ENCODE measurements around the gene TBC1D16.

The TBC1D16 gene

GRCh38 chr17:80011989-80012555, 23.6 kb downstream of the TBC1D16 start:
- TF ChIP-seq CTCF (IDR thresholded peaks at IDR 0.05; ENCODE audit: low read depth, low read length), result no peak
- H3K4me3 ChIP-seq (ENCODE audit: low read depth, low read length), result no peak overlapping the region

GRCh38 chr17:80010283-80010858, 25.3 kb downstream of the TBC1D16 start:
- TF ChIP-seq CTCF (IDR thresholded peaks at IDR 0.05; ENCODE audit: low read depth, low read length), result no peak
- no peak overlapping the region for H3K4me3 ChIP-seq (ENCODE audit: low read depth, low read length)

DNA sequence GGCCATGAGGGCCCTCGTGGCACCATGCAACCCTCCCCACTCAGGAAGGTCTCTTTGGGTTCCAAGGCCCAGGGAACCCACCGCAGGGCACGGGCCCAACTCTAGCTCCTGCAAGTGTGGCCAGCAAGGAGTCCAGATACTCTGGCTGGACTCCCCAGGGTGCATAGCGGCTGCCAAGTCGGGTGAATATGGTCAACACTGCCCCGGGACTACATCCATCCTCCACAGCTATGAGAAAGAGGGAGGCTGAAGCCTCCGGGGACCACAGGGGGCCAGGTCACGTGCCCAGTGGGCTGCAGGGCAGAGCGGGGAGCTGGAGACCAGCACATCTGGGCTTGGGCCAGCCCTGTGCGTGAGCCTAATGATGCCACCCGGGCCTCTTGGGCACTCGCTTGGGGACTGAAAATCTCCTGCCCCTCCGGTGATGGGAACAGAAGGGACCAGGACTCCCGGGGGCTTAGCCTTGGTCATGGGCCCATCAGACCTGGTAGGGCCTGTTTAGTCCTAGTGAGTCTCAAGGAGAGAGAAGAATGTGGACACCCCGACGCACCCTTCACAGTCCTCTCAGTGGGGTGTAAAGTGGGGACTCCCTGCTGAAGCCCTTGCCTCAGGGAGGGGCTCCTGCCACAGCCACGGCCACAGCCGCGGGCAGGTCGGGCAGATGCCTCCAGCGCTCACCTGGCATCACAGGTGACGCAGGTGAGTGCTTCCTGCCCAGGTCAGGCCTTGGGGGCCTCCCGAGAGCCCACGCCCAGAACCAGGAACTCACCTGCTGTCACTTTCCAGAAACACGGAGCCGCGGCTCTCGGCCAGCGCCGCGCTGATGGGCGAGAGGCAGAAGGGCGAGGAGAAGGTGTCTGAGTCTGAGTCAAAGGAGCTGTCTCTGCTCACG, 26.0 kb downstream of the TBC1D16 start:
- no peak overlapping the region for H3K4me3 ChIP-seq (ENCODE audit: low read depth, low read length)
- no peak for TF ChIP-seq CTCF (IDR thresholded peaks at IDR 0.05; ENCODE audit: low read depth, low read length)

DNA sequence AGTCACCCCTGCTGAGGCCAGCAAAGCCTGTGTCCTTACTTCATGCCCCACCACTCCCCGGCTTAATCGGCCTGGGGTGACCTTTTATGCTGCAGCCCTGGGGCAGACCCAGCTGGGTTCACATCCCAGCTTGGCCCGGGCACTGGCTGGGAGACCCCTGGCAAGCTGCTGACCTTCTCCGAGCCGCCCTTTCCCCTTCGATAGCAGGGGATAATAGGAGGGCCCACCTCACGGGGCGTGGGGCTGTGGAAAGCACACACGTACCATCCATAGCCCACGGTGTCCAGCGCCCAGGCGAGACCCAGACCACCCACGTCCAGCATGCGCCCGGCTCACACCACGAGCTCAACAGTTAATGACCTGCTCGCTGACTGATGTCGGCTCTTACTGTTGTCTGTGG, 26.8 kb downstream of the TBC1D16 start:
- no peak overlapping the region for H3K4me3 ChIP-seq (ENCODE audit: low read depth, low read length)
- no peak for TF ChIP-seq CTCF (IDR thresholded peaks at IDR 0.05; ENCODE audit: low read depth, low read length)

- peak; percentile 92 for TF ChIP-seq CTCF (IDR thresholded peaks at IDR 0.05; ENCODE audit: low read depth, low read length)
- no peak overlapping the region for H3K4me3 ChIP-seq (ENCODE audit: low read depth, low read length)
Observed at GRCh38 chr17:80008383-80008840, 27.3 kb downstream of the TBC1D16 start.

DNA sequence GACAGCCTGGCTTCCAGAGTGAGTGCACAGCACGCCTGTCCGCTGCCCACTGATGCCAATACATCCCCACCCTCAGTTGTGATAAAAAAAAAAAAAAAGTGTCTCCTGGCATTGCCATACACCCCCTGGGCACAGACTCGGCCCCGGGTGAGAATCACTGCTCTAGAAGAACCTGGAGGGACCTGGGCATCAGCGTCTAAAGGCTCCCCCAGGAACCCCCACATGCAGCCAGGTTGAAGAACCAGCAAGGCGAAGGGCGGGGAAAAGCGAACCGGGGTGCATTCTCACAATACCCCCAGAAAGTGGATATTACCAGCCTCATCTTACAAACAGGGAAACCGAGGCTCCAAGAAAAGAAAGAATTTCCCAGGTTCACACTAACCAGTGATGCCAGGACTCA, 27.7 kb downstream of the TBC1D16 start:
- no peak overlapping the region for H3K4me3 ChIP-seq (ENCODE audit: low read depth, low read length)
- no peak for TF ChIP-seq CTCF (IDR thresholded peaks at IDR 0.05; ENCODE audit: low read depth, low read length)

Data from WI38 (cell line).